ENCODE data around the gene TBC1D5.

The TBC1D5 gene

GRCh38 chr3:17605934-17606333 is 136.5 kb downstream of the TBC1D5 start:
- no peak for DNase-seq (ENCODE audit: low read depth)
- H3K4me3 ChIP-seq (ENCODE audit: low read length) = no peak overlapping the region
- TF ChIP-seq CTCF (conservative IDR thresholded peaks at IDR 0.05; ENCODE audit: low read length) = no peak

- DNase-seq (ENCODE audit: low read depth) = peak; percentile 75
- H3K4me3 ChIP-seq (ENCODE audit: low read length) = no peak overlapping the region
- TF ChIP-seq CTCF (conservative IDR thresholded peaks at IDR 0.05; ENCODE audit: low read length) = no peak
These were observed 137.4 kb downstream of the TBC1D5 start for GRCh38 chr3:17605032-17605431.

GRCh38 chr3:17602126-17602525 is 140.3 kb downstream of the TBC1D5 start:
- H3K4me3 ChIP-seq (ENCODE audit: low read length) = no peak overlapping the region
- DNase-seq (ENCODE audit: low read depth) = no peak
- no peak for TF ChIP-seq CTCF (conservative IDR thresholded peaks at IDR 0.05; ENCODE audit: low read length)

- DNase-seq (ENCODE audit: low read depth) = no peak
- no peak overlapping the region for H3K4me3 ChIP-seq (ENCODE audit: low read length)
- TF ChIP-seq CTCF (conservative IDR thresholded peaks at IDR 0.05; ENCODE audit: low read length) = no peak
These were observed 149.5 kb downstream of the TBC1D5 start for GRCh38 chr3:17592956-17593355.

- no peak overlapping the region for H3K4me3 ChIP-seq (ENCODE audit: low read length)
- no peak for TF ChIP-seq CTCF (conservative IDR thresholded peaks at IDR 0.05; ENCODE audit: low read length)
- no peak for DNase-seq (ENCODE audit: low read depth)
These were observed 152.0 kb downstream of the TBC1D5 start for GRCh38 chr3:17590465-17590864.

- TF ChIP-seq CTCF (conservative IDR thresholded peaks at IDR 0.05; ENCODE audit: low read length) = no peak
- no peak for DNase-seq (ENCODE audit: low read depth)
- no peak overlapping the region for H3K4me3 ChIP-seq (ENCODE audit: low read length)
These were observed 152.5 kb downstream of the TBC1D5 start for GRCh38 chr3:17589888-17590287.

GRCh38 chr3:17588422-17588821 is 154.0 kb downstream of the TBC1D5 start:
- DNase-seq (ENCODE audit: low read depth) = no peak
- TF ChIP-seq CTCF (conservative IDR thresholded peaks at IDR 0.05; ENCODE audit: low read length) = no peak
- no peak overlapping the region for H3K4me3 ChIP-seq (ENCODE audit: low read length)

All from AG10803 (cell line).